ENCODE measurements around the gene ZBTB25. TPM values are rescaled to one million over a fixed set of nuclear protein-coding genes. Genes with fewer than 3 reads are reported as not detected.
A peak's percentile ranks its signal among the peaks of the same experiment; 100 is the strongest.

Gene ZBTB25
- polyA plus RNA-seq, 1 donor (not counting 4 experiments of a cell fraction or from before 2014, with no cell fraction given) = 6.8 TPM

DNA sequence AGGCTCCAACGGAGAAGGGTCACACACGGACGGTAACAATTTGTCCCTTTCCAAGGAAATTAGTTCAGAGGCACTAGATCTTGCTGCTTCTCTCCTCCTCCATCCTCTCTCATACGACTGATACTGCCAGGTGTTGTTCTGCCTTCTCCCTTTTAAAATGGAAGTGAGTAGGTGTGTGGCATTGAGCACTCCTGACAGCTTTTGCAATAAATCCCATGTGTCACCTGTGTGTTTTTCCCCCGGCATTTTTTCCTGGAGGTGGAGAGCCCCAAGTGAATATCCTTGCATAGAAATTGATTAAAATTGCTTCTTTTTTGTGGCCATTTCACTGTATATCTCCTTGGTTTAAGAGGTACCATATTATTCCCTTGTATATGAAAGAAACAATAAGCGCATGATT is 64.5 kb downstream of the ZBTB25 start:
- no peak for TF ChIP-seq EZH2 (IDR thresholded peaks at IDR 0.05; ENCODE audit: low read length)
- TF ChIP-seq, protein P1, sequence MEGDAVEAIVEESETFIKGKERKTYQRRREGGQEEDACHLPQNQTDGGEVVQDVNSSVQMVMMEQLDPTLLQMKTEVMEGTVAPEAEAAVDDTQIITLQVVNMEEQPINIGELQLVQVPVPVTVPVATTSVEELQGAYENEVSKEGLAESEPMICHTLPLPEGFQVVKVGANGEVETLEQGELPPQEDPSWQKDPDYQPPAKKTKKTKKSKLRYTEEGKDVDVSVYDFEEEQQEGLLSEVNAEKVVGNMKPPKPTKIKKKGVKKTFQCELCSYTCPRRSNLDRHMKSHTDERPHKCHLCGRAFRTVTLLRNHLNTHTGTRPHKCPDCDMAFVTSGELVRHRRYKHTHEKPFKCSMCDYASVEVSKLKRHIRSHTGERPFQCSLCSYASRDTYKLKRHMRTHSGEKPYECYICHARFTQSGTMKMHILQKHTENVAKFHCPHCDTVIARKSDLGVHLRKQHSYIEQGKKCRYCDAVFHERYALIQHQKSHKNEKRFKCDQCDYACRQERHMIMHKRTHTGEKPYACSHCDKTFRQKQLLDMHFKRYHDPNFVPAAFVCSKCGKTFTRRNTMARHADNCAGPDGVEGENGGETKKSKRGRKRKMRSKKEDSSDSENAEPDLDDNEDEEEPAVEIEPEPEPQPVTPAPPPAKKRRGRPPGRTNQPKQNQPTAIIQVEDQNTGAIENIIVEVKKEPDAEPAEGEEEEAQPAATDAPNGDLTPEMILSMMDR (optimal IDR thresholded peaks at IDR 0.05 in 1 of 3, IDR thresholded peaks at IDR 0.05 in 1 of 3, conservative IDR thresholded peaks at IDR 0.05 in 1 of 3; ENCODE audit: extremely low read depth in 1 of 3, insufficient read depth in 2 of 3, low read length in 3 of 3) = no peak
- Histone ChIP-seq H3K9me1 (ENCODE audit: control insufficient read depth, extremely low read depth, insufficient read depth, low read length) (peaks cover 3% of the 10 kb centered on the region), H3K4me1 (ENCODE audit: control insufficient read depth, extremely low read depth, insufficient read depth, low read length) (peaks cover 8% of the 10 kb centered on the region), H3K79me2 (ENCODE audit: control insufficient read depth, insufficient read depth, low read length) (no peaks in the 10 kb centered on the region), H3K36me3 (ENCODE audit: control insufficient read depth in 2 of 2, extremely low read depth in 1 of 2, insufficient read depth in 2 of 2, low read length in 2 of 2) (peaks cover 28 to 42% of the 10 kb centered on the region in 2 experiments), H3K4me3 (ENCODE audit: control insufficient read depth in 2 of 3, extremely low read depth in 1 of 3, insufficient read depth in 2 of 3, low read depth in 1 of 3, low read length in 3 of 3) (no peak overlapping the region), H2AFZ (ENCODE audit: control insufficient read depth, low read length) (no peak overlapping the region), H3K27me3 (ENCODE audit: control insufficient read depth, extremely low read depth, insufficient read depth, low read length) (no peaks in the 10 kb centered on the region), H3K9me3 (ENCODE audit: control insufficient read depth, low read depth, low read length) (no peaks in the 10 kb centered on the region), H3K4me2 (ENCODE audit: control insufficient read depth, extremely low read depth, insufficient read depth, low read depth, low read length) (no peak overlapping the region), H3K9ac (ENCODE audit: control insufficient read depth, extremely low read depth, insufficient read depth, low read length) (no peak overlapping the region), H3K27ac (ENCODE audit: control insufficient read depth, insufficient read depth, low read length) (no peak overlapping the region), H4K20me1 (ENCODE audit: control insufficient read depth, extremely low read depth, insufficient read depth, low read length) (no peaks in the 10 kb centered on the region)
- dilution Hi-C loops (cut with MboI; ENCODE audit: extremely low pct_ligation_motif_present, low sequenced_read_pairs) = no loop called here
- FAIRE-seq = no peak
- DNase-seq (ENCODE audit: low read depth, low spot score) = no peak

GRCh38 chr14:64438181-64438841 is 65.3 kb downstream of the ZBTB25 start:
- FAIRE-seq (peak; percentile 80), DNase-seq (ENCODE audit: low read depth, low spot score) (no peak)
- TF ChIP-seq, protein P1 (optimal IDR thresholded peaks at IDR 0.05 in 1 of 3, IDR thresholded peaks at IDR 0.05 in 1 of 3, conservative IDR thresholded peaks at IDR 0.05 in 1 of 3; ENCODE audit: extremely low read depth in 1 of 3, insufficient read depth in 2 of 3, low read length in 3 of 3) = no peak
- TF ChIP-seq EZH2 (IDR thresholded peaks at IDR 0.05; ENCODE audit: low read length) = no peak
- Histone ChIP-seq H3K9ac (ENCODE audit: control insufficient read depth, extremely low read depth, insufficient read depth, low read length) (no peak overlapping the region), H3K9me3 (ENCODE audit: control insufficient read depth, low read depth, low read length) (no peaks in the 10 kb centered on the region), H3K4me1 (ENCODE audit: control insufficient read depth, extremely low read depth, insufficient read depth, low read length) (peaks cover 8% of the 10 kb centered on the region), H3K36me3 (ENCODE audit: control insufficient read depth in 2 of 2, extremely low read depth in 1 of 2, insufficient read depth in 2 of 2, low read length in 2 of 2) (peaks cover 27 to 39% of the 10 kb centered on the region in 2 experiments), H3K27me3 (ENCODE audit: control insufficient read depth, extremely low read depth, insufficient read depth, low read length) (no peaks in the 10 kb centered on the region), H3K4me3 (ENCODE audit: control insufficient read depth in 2 of 3, extremely low read depth in 1 of 3, insufficient read depth in 2 of 3, low read depth in 1 of 3, low read length in 3 of 3) (no peak overlapping the region), H4K20me1 (ENCODE audit: control insufficient read depth, extremely low read depth, insufficient read depth, low read length) (no peaks in the 10 kb centered on the region), H3K79me2 (ENCODE audit: control insufficient read depth, insufficient read depth, low read length) (no peaks in the 10 kb centered on the region), H2AFZ (ENCODE audit: control insufficient read depth, low read length) (no peak overlapping the region), H3K9me1 (ENCODE audit: control insufficient read depth, extremely low read depth, insufficient read depth, low read length) (peaks cover 3% of the 10 kb centered on the region), H3K27ac (ENCODE audit: control insufficient read depth, insufficient read depth, low read length) (no peak overlapping the region), H3K4me2 (ENCODE audit: control insufficient read depth, extremely low read depth, insufficient read depth, low read depth, low read length) (no peak overlapping the region)
- dilution Hi-C loops (cut with MboI; ENCODE audit: extremely low pct_ligation_motif_present, low sequenced_read_pairs) = no loop called here
